ENCODE results near the gene GAS2. TPM values are rescaled to one million over a fixed set of nuclear protein-coding genes. Genes with fewer than 3 reads are reported as not detected.

Gene GAS2
- total and polyA plus RNA-seq, 2 donors from 2014 or later, result 4.5 to 6.8 TPM

- Histone ChIP-seq H3K27ac (ENCODE audit: low read depth in 2 of 2, low read length in 2 of 2) (no peak overlapping the region), H3K36me3 (ENCODE audit: control insufficient read depth in 2 of 3, insufficient read depth in 3 of 3, low read length in 3 of 3) (no peaks in the 10 kb centered on the region), H3K9me3 (ENCODE audit: control insufficient read depth in 2 of 3, insufficient read depth in 1 of 3, low read length in 3 of 3) (no peaks in the 10 kb centered on the region), H3K27me3 (ENCODE audit: control insufficient read depth, insufficient read depth, low read length) (no peaks in the 10 kb centered on the region), H3K4me3 (ENCODE audit: low read length in 3 of 3) (no peak overlapping the region), H3K9ac (ENCODE audit: low read length in 3 of 3) (no peak overlapping the region), H3K4me1 (ENCODE audit: control insufficient read depth in 2 of 3, insufficient read depth in 2 of 3, low read depth in 1 of 3, low read length in 3 of 3) (no peaks in the 10 kb centered on the region)
- FAIRE-seq (no peak), DNase-seq (peak in 3 of 5 donors; percentile 9 to 57 (median 36))
- TF ChIP-seq CTCF (IDR thresholded peaks at IDR 0.05; ENCODE audit: borderline replicate concordance, extremely low read depth, insufficient read depth), result no peak
- intact Hi-C loops (cut with DNase I), result no loop called here
These were observed 75.8 kb downstream of the GAS2 start for GRCh38 chr11:22742157-22742613.

GRCh38 chr11:22749536-22749935, 83.1 kb downstream of the GAS2 start:
- H3K27ac ChIP-seq (ENCODE audit: low read depth in 2 of 2, low read length in 2 of 2), result no peak overlapping the region
- FAIRE-seq, result no peak

GRCh38 chr11:22752908-22753310, 86.5 kb downstream of the GAS2 start:
- no peaks in the 10 kb centered on the region for H3K4me1 ChIP-seq (ENCODE audit: control insufficient read depth in 2 of 3, insufficient read depth in 2 of 3, low read depth in 1 of 3, low read length in 3 of 3)
- FAIRE-seq (no peak), DNase-seq (peak in 2 of 5 donors; percentile 3 to 23)
- no peaks in the 10 kb centered on the region for H3K36me3 ChIP-seq (ENCODE audit: control insufficient read depth in 2 of 3, insufficient read depth in 3 of 3, low read length in 3 of 3)
- intact Hi-C loops (cut with DNase I), result no loop called here
- H3K27ac ChIP-seq (ENCODE audit: low read depth in 2 of 2, low read length in 2 of 2), result no peak overlapping the region
- no peak overlapping the region for H3K9ac ChIP-seq (ENCODE audit: low read length in 3 of 3)
- TF ChIP-seq CTCF (IDR thresholded peaks at IDR 0.05; ENCODE audit: borderline replicate concordance, extremely low read depth, insufficient read depth), result no peak
- no peaks in the 10 kb centered on the region for H3K27me3 ChIP-seq (ENCODE audit: control insufficient read depth, insufficient read depth, low read length)
- H3K9me3 ChIP-seq (ENCODE audit: control insufficient read depth in 2 of 3, insufficient read depth in 1 of 3, low read length in 3 of 3), result no peaks in the 10 kb centered on the region
- no peak overlapping the region for H3K4me3 ChIP-seq (ENCODE audit: low read length in 3 of 3)

More at GRCh38 chr11:22749536-22749935, 83.1 kb downstream of the GAS2 start:
- no peaks in the 10 kb centered on the region for H3K27me3 ChIP-seq (ENCODE audit: control insufficient read depth, insufficient read depth, low read length)
- DNase-seq, result no peak
- no peaks in the 10 kb centered on the region for H3K9me3 ChIP-seq (ENCODE audit: control insufficient read depth in 2 of 3, insufficient read depth in 1 of 3, low read length in 3 of 3)
- intact Hi-C loops (cut with DNase I), result no loop called here
- no peak overlapping the region for H3K9ac ChIP-seq (ENCODE audit: low read length in 3 of 3)
- H3K4me1 ChIP-seq (ENCODE audit: control insufficient read depth in 2 of 3, insufficient read depth in 2 of 3, low read depth in 1 of 3, low read length in 3 of 3), result no peaks in the 10 kb centered on the region
- H3K4me3 ChIP-seq (ENCODE audit: low read length in 3 of 3), result no peak overlapping the region
- no peaks in the 10 kb centered on the region for H3K36me3 ChIP-seq (ENCODE audit: control insufficient read depth in 2 of 3, insufficient read depth in 3 of 3, low read length in 3 of 3)
- TF ChIP-seq CTCF (IDR thresholded peaks at IDR 0.05; ENCODE audit: borderline replicate concordance, extremely low read depth, insufficient read depth), result no peak

- H3K27ac ChIP-seq (ENCODE audit: low read depth in 2 of 2, low read length in 2 of 2), result no peak overlapping the region
- no peaks in the 10 kb centered on the region for H3K4me1 ChIP-seq (ENCODE audit: control insufficient read depth in 2 of 3, insufficient read depth in 2 of 3, low read depth in 1 of 3, low read length in 3 of 3)
- H3K4me3 ChIP-seq (ENCODE audit: low read length in 3 of 3), result no peak overlapping the region
- no peaks in the 10 kb centered on the region for H3K9me3 ChIP-seq (ENCODE audit: control insufficient read depth in 2 of 3, insufficient read depth in 1 of 3, low read length in 3 of 3)
- intact Hi-C loops (cut with DNase I), result no loop called here
- H3K27me3 ChIP-seq (ENCODE audit: control insufficient read depth, insufficient read depth, low read length), result no peaks in the 10 kb centered on the region
- no peak for FAIRE-seq
- DNase-seq, result no peak
- H3K9ac ChIP-seq (ENCODE audit: low read length in 3 of 3), result no peak overlapping the region
- no peak for TF ChIP-seq CTCF (IDR thresholded peaks at IDR 0.05; ENCODE audit: borderline replicate concordance, extremely low read depth, insufficient read depth)
- H3K36me3 ChIP-seq (ENCODE audit: control insufficient read depth in 2 of 3, insufficient read depth in 3 of 3, low read length in 3 of 3), result no peaks in the 10 kb centered on the region
These were observed 87.0 kb downstream of the GAS2 start for GRCh38 chr11:22753416-22753815.
